ENCODE data around the gene LRFN5. TPM values are rescaled to one million over a fixed set of nuclear protein-coding genes. Genes with fewer than 3 reads are reported as not detected.

Gene LRFN5
- total RNA-seq, 1 donor from 2014 or later: 1.0 TPM

DNA sequence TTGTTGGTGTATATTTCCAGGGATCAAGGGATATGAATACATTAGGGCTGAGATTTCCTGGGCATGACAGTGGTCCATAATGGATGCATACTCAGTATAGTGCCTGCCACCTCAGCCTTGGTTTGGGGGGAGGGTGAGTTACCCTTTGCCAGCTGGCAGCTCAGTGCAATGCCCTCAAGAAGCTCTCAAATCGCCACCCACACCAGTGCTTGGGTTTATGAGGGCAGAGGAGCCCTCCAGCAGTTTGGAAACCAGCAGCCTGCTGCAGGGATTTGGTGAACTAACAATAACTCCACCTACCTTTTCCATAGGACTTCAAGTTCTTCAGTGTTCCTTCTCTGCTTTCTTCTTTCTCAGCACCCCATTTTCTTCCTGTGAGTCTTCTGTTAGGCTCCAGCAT lies 218.9 kb downstream of the LRFN5 start:
- TF ChIP-seq, protein P1, sequence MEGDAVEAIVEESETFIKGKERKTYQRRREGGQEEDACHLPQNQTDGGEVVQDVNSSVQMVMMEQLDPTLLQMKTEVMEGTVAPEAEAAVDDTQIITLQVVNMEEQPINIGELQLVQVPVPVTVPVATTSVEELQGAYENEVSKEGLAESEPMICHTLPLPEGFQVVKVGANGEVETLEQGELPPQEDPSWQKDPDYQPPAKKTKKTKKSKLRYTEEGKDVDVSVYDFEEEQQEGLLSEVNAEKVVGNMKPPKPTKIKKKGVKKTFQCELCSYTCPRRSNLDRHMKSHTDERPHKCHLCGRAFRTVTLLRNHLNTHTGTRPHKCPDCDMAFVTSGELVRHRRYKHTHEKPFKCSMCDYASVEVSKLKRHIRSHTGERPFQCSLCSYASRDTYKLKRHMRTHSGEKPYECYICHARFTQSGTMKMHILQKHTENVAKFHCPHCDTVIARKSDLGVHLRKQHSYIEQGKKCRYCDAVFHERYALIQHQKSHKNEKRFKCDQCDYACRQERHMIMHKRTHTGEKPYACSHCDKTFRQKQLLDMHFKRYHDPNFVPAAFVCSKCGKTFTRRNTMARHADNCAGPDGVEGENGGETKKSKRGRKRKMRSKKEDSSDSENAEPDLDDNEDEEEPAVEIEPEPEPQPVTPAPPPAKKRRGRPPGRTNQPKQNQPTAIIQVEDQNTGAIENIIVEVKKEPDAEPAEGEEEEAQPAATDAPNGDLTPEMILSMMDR (IDR thresholded peaks at IDR 0.05): no peak
- Histone ChIP-seq H3K36me3 (no peaks in the 10 kb centered on the region), H3K27me3 (no peaks in the 10 kb centered on the region), H3K9me3 (no peaks in the 10 kb centered on the region), H3K27ac (no peak overlapping the region), H3K4me3 (no peak overlapping the region), H3K4me1 (no peaks in the 10 kb centered on the region)
- no peak for DNase-seq
- intact Hi-C loops (cut with DNase I): no loop called here
- no peak for ATAC-seq

DNA sequence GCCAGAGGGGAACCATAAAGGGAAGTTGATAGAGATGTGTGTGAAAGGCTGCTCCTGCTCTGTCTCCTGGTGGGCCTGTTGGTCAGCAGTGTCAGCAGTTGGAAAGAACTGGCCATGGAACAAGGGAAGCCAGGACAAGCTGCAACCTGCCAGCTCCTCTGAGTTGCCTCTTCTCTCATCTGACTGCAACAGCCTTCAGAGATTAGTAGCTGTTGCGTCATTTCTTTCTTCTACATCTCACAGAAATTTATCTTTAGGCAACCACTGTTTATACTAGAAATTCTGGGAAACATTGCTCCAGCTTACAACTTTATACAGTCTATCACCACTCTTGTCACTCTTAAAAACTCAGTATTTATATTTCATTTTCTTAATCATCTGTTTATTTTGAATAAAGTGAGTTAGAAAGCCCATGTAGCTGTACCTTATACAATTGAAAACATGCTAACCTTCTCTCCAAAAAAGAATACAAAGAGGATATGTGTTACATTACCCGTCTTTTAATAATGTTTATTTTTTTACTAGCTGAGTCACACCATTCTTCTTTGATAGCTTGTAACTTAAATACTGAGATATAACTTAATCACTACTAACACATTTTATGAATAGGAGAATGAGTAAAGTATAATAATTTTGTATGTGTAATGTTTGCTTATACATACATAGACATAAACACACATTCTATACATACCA lies 224.2 kb downstream of the LRFN5 start:
- no peaks in the 10 kb centered on the region for H3K27me3 ChIP-seq
- no peak overlapping the region for H3K27ac ChIP-seq
- intact Hi-C loops (cut with DNase I): no loop called here
- TF ChIP-seq, protein P1 (IDR thresholded peaks at IDR 0.05): no peak
- no peaks in the 10 kb centered on the region for H3K9me3 ChIP-seq
- H3K4me1 ChIP-seq: no peaks in the 10 kb centered on the region
- H3K4me3 ChIP-seq: no peak overlapping the region
- no peak for ATAC-seq
- no peak for DNase-seq
- no peaks in the 10 kb centered on the region for H3K36me3 ChIP-seq

DNA sequence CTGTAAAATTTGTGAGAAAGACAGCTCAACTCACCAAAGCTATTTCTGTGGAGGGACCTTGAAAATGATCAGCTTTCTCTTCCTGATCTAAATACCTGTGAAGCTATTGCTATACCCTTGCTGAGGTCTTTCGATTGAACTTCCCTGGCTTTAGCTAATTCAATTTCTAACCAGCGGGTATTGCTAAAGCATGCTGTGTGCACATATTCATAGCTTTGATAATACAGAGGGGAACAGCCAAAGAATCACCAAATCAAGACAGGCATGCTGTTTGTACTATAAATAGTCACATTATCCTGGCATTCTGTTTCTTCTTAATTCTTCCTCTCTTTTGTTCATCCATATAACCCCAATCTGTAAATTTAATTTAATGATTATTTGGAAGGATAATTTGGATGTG lies 233.0 kb downstream of the LRFN5 start:
- no peak overlapping the region for H3K27ac ChIP-seq
- H3K9me3 ChIP-seq: no peaks in the 10 kb centered on the region
- no peak for DNase-seq
- no peak overlapping the region for H3K4me3 ChIP-seq
- H3K4me1 ChIP-seq: no peaks in the 10 kb centered on the region
- intact Hi-C loops (cut with DNase I): no loop called here
- no peaks in the 10 kb centered on the region for H3K36me3 ChIP-seq
- no peak for ATAC-seq
- TF ChIP-seq, protein P1 (IDR thresholded peaks at IDR 0.05): no peak
- no peaks in the 10 kb centered on the region for H3K27me3 ChIP-seq

DNA sequence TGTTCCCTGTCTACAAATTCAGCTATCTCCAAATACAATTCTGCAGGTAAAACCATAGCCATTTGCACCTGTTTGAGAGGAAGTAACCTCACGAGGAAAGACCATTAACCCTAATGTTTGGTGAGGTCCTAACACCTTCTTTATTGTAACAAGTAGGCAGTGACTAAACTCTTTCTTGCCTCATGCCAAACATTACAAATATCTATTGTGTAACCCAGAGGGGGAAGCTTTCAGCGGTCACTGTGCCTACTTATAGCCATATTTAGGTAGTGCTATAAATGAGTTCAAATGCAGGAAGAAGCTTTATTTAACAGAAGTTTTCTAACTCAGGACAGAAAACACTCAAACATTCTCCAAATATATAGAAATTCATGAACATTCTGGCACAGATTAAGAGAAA lies 252.7 kb downstream of the LRFN5 start:
- TF ChIP-seq, protein P1 (IDR thresholded peaks at IDR 0.05): no peak
- DNase-seq (no peak), ATAC-seq (no peak)
- Histone ChIP-seq H3K9me3 (no peaks in the 10 kb centered on the region), H3K36me3 (no peaks in the 10 kb centered on the region), H3K4me1 (no peaks in the 10 kb centered on the region), H3K4me3 (no peak overlapping the region), H3K27me3 (no peaks in the 10 kb centered on the region), H3K27ac (no peak overlapping the region)
- intact Hi-C loops (cut with DNase I): no loop called here

DNA sequence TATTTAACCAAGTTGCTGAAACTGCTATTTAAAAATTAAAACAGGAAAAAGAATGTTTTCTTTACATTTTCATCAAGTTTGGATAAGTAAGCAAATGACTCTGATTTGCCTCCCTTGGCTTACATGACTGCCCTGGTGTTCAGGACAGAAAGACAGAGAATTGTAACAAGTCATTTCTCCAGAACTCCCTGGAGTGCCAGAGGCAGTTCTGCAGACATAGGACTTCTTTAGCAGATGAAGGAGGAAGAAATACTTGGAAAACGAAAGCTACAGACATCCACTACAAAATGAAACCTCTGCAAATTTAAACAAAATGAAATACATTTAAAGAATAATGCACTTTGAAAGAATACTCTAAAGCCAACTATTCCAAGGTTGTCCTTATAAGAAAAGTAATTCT lies 253.9 kb downstream of the LRFN5 start:
- no peaks in the 10 kb centered on the region for H3K4me1 ChIP-seq
- ATAC-seq (no peak), DNase-seq (no peak)
- intact Hi-C loops (cut with DNase I): no loop called here
- H3K27ac ChIP-seq: no peak overlapping the region
- H3K9me3 ChIP-seq: no peaks in the 10 kb centered on the region
- TF ChIP-seq, protein P1 (IDR thresholded peaks at IDR 0.05): no peak
- H3K4me3 ChIP-seq: no peak overlapping the region
- no peaks in the 10 kb centered on the region for H3K27me3 ChIP-seq
- no peaks in the 10 kb centered on the region for H3K36me3 ChIP-seq

DNA sequence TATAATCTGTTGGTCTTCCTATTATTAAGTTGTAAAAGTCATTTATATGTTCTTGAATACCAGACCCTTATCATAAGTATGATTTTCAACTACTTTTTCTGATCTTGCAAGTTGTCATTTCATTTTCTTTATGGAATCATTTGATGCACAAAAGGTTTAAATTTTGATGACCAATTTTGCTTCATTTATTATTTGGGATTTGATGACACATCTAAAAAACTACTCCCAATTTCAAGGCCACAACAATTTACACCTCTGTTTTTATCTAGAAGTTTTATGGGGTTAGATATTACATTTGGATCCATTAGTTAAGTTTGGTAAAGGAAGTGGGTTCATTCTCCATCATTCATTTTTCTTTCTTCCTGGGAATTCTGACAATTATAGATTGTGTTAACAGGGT lies 259.2 kb downstream of the LRFN5 start:
- no peaks in the 10 kb centered on the region for H3K9me3 ChIP-seq
- ATAC-seq (no peak), DNase-seq (no peak)
- no peaks in the 10 kb centered on the region for H3K4me1 ChIP-seq
- no peak overlapping the region for H3K27ac ChIP-seq
- no peaks in the 10 kb centered on the region for H3K27me3 ChIP-seq
- no peak overlapping the region for H3K4me3 ChIP-seq
- intact Hi-C loops (cut with DNase I): no loop called here
- TF ChIP-seq, protein P1 (IDR thresholded peaks at IDR 0.05): no peak
- H3K36me3 ChIP-seq: no peaks in the 10 kb centered on the region
